NCI-H1105 treated with DMSO at 0.1 percent for 48 hours (cell line): ENCODE results near the gene WDR64.

Experiments
- DNase-seq: peaks from one replicate; lab custom pipeline; 2025; lab: John Stamatoyannopoulos, UW

Gene WDR64

DNA sequence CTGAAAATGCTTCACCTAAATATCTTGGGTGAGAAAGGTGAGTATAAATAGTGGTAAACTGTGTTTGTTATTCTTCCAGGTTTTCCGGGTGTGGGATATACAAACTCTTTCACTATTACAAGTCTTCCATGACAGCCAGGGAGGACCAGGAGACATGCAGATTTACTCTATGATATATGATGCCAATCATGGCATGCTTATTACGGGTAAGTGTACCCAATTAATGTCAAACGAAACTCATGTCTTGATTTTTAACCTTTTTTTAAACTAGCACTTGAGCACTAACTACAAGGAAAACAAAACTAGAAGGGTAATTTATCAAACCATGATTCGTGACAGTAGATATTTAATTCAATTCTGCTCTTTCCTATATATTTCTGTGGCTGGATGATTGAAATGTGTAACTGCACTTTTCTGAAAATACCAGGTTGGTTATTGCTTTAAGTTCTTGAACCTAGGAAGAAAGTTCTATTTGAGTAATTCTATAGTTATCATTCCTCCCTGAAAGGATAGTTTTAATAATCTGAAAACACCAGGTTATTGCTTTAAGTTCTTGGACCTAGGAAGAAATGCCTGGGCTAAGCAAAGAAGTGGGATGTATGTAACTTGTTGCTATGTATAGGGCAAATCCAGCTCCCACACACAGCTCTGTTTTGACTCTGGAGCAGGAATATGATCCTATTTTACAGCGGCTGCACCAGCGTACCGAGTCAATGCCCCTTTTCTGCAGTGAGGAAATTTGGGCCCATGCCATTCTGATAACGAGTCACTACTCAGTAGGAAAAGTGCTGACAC is 86.4 kb downstream of the WDR64 start:
- no peak for DNase-seq

GRCh38 chr1:241742084-241742483 is 90.0 kb downstream of the WDR64 start:
- DNase-seq, result no peak

DNA sequence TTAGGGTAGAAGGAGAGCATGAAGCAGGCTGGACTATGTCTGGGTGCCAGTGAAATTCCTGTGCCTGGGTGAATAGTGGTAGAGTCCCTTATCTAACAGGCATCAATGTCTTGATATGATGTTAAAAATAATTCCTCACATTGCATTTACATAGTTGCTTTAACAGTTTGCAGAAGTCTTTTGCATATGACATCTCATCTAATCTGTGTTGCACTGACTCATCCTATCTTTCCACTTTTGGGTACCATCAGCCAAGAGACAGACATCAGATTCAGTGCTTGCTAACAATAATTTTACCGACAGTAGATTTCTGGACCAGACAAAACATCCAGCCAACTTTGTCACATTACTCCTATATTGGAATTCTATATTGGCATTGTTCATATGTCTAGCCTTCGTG is 92.5 kb downstream of the WDR64 start:
- no peak for DNase-seq

- no peak for DNase-seq
Observed at GRCh38 chr1:241747992-241748391, 95.9 kb downstream of the WDR64 start.

- DNase-seq, result no peak
Observed at GRCh38 chr1:241749041-241749944, 97.2 kb downstream of the WDR64 start.

- DNase-seq, result no peak
Observed at GRCh38 chr1:241749945-241750695, 98.0 kb downstream of the WDR64 start.

DNA sequence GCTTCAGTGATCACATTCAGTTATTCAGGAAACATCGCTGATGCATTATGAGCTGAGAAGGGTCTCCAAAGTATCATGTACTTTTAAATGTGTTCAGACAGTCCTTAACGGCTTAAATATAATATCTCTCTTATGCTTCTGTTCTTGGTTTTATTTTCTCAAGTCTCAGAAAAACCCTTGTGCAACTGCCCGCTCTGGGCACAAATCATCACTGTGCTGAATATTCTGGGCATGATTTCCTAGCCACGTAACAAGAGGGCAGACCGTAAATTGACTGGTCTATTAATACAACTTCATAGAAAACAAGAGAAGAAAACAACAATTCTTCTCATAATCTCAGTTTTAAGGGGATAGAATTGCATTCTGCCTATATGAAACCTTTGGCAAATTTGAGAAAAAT is 99.4 kb downstream of the WDR64 start:
- DNase-seq, result no peak

- DNase-seq, result no peak
Observed at GRCh38 chr1:241762713-241763339, 110.7 kb downstream of the WDR64 start.

DNA sequence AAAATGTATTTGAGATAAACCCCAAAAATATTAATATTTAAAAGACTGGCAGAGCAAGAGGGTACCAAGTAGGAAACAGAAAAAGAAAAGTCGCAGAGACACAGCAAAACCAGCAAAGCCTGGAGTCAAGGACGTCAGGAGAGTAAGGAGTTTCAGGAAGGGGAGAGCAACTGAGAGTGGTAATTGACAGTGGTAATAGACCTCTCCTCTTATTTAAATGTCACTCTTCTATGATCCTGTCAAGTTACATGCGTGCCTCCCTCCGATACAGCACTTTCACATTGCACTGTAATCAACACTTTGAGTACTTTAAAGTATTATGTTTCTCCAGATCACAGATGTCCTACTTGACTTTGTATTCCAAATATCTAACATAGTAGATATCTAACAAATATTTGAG is 113.3 kb downstream of the WDR64 start:
- no peak for DNase-seq

GRCh38 chr1:241767737-241768136 is 115.7 kb downstream of the WDR64 start:
- DNase-seq, result no peak

- no peak for DNase-seq
Observed at GRCh38 chr1:241770115-241770514, 118.0 kb downstream of the WDR64 start.

DNA sequence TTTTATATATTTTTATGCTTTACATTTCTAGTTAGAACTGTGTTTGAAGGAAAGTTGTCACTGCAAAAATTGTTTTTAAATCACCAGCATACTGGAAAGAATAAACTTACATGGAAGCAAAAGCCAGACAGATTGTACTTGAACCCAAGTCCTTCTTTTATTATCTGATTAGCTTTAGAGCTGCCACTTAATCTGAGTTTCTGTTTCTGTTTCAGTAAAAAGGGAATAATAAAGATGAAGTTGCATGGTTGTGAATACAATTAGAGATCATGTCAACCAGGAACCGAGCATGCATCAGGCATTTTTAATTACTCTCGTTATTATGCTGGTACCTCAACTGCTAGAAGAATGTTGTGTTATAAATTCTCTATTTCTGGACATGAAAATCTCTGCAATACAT is 119.0 kb downstream of the WDR64 start:
- DNase-seq, result no peak

DNA sequence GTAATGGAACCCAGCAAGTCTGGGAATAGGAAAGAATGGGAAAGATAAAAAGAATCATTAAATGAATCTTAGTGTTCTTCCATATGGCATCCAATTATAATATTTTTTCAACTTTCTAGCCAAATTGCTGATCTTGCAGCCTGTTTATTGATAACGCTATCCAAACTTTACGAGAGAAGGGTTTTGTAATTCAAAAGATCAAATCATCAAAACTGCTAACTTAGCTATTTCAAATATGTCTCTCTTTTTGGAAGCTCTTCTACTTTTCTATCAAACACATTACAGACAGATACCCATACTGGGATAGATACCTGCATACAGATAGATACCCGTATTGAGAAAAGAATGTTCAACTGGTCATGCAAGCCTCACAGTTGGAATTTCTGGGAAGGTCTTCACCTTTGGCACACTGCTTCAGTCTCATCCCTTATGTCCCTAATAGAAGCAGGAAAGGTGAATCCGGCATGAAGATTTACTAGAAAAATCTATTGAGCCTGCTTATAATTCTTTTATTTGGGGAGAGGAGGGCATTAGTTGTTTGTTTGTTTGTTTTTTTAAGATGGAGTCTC is 120.9 kb downstream of the WDR64 start:
- DNase-seq, result no peak

GRCh38 chr1:241773991-241774390 is 121.9 kb downstream of the WDR64 start:
- no peak for DNase-seq

GRCh38 chr1:241775021-241775420 is 122.9 kb downstream of the WDR64 start:
- no peak for DNase-seq

DNA sequence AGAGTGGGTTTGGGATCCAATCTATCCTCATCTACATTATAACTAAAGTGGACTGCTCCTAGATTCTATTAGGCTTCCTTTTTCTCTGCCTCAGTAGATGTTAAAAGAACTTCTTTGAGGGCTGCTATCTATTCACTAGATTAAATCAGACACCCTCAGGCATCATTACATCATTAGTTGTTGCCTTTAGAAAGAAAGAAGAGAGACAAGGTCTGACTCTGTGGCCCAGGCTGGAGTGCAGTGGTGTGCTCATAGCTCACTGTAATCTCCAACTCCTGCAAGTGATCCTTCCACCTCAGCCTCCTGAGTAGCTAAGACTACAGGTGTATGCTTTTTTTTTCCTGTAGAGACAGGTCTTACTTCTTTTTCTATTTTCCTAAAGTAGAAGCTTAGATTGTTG is 124.8 kb downstream of the WDR64 start:
- DNase-seq, result no peak

DNA sequence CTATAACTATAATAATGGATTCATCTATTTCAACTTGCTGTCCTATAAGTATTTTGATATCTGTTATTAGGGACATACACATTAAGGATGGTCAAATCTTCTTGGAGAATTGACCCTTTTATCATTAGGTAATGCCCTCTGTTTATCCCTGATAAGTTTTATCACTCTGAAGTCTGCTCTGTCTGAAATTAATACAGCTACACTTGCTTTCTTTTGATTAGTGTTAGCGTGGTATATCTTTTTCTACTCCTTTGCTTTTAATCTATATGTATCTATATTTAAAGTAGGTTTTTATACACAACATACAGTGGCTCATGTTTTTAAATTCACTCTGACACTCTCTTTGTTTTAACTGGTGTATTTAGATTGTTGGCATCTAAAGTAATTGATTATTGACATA is 126.0 kb downstream of the WDR64 start:
- DNase-seq, result no peak

- DNase-seq, result no peak
Observed at GRCh38 chr1:241779897-241780296, 127.8 kb downstream of the WDR64 start.

- no peak for DNase-seq
Observed at GRCh38 chr1:241782396-241782795, 130.3 kb downstream of the WDR64 start.

- DNase-seq, result no peak
Observed at GRCh38 chr1:241787691-241788090, 135.6 kb downstream of the WDR64 start.

DNA sequence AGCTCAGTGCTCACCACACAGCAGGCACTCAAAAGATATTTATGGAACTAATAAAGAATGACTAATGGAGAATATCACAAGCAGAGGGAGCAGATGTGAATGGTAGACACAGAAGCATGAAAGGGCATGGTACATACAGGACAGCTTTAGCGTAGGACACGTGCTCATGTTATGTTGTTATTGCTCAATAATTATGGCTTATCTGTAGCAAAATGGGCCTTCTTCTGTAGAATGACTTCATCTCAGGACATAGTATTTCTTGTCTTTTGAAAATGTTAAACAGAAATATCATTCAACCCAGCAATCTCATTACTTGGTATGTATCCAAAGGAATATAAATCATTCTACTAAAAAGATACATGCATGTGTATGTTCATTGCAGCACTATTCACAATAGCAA is 137.0 kb downstream of the WDR64 start:
- no peak for DNase-seq

DNA sequence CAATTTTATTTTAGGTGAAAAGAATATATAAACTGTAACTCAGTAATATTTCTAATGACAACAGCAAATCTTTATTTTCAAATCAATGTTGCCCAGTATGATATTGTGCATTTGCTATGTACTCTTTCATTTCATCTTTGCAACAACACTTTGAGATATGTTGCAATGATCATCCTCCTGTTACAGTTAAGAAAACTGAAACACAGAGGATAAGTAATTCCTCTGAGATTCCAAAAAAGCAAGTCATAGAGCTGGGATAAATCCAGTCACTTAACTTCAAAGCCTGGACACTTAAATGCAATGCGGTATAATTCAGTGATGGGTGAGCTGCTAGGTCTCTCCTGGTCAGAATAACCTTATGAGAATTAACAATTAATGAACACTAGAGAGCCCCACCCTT is 147.3 kb downstream of the WDR64 start:
- DNase-seq, result no peak
